ENCODE results near the gene TMIGD1. TPM values are rescaled to one million over a fixed set of nuclear protein-coding genes. Genes with fewer than 3 reads are reported as not detected.

TMIGD1 gene
- polyA plus RNA-seq, 1 donor (not counting 4 experiments of a cell fraction or from before 2014, with no cell fraction given): not detected

- FAIRE-seq: no peak
- Histone ChIP-seq H3K36me3 (ENCODE audit: control insufficient read depth in 2 of 2, extremely low read depth in 1 of 2, insufficient read depth in 2 of 2, low read length in 2 of 2) (no peaks in the 10 kb centered on the region), H4K20me1 (ENCODE audit: control insufficient read depth, extremely low read depth, insufficient read depth, low read length) (no peaks in the 10 kb centered on the region), H3K4me3 (ENCODE audit: control insufficient read depth in 2 of 3, extremely low read depth in 1 of 3, insufficient read depth in 2 of 3, low read depth in 1 of 3, low read length in 3 of 3) (no peak overlapping the region), H3K9me1 (ENCODE audit: control insufficient read depth, extremely low read depth, insufficient read depth, low read length) (no peaks in the 10 kb centered on the region), H3K27ac (ENCODE audit: control insufficient read depth, insufficient read depth, low read length) (peak overlapping the region; percentile 24), H3K27me3 (ENCODE audit: control insufficient read depth, extremely low read depth, insufficient read depth, low read length) (peaks cover 30% of the 10 kb centered on the region), H3K79me2 (ENCODE audit: control insufficient read depth, insufficient read depth, low read length) (no peaks in the 10 kb centered on the region), H2AFZ (ENCODE audit: control insufficient read depth, low read length) (no peak overlapping the region), H3K4me1 (ENCODE audit: control insufficient read depth, extremely low read depth, insufficient read depth, low read length) (peaks cover 16% of the 10 kb centered on the region), H3K9me3 (ENCODE audit: control insufficient read depth, low read depth, low read length) (no peaks in the 10 kb centered on the region), H3K4me2 (ENCODE audit: control insufficient read depth, extremely low read depth, insufficient read depth, low read depth, low read length) (peak overlapping the region; percentile 51), H3K9ac (ENCODE audit: control insufficient read depth, extremely low read depth, insufficient read depth, low read length) (no peak overlapping the region)
- no peak for DNase-seq (ENCODE audit: low read depth, low spot score)
- TF ChIP-seq CTCF (optimal IDR thresholded peaks at IDR 0.05 in 1 of 3, IDR thresholded peaks at IDR 0.05 in 1 of 3, conservative IDR thresholded peaks at IDR 0.05 in 1 of 3; ENCODE audit: extremely low read depth in 1 of 3, insufficient read depth in 2 of 3, low read length in 3 of 3): no peak
- no peak for TF ChIP-seq EZH2 (IDR thresholded peaks at IDR 0.05; ENCODE audit: low read length)
- dilution Hi-C loops (cut with MboI; ENCODE audit: extremely low pct_ligation_motif_present, low sequenced_read_pairs): loop anchor here (10.0 kb wide), 1 partner anchor 129 kb away; no protein-coding TSS in a partner anchor
Observed at GRCh38 chr17:30323262-30323894, 10.5 kb downstream of the TMIGD1 start.

- dilution Hi-C loops (cut with MboI; ENCODE audit: extremely low pct_ligation_motif_present, low sequenced_read_pairs): loop anchor here (10.0 kb wide), 1 partner anchor 127 kb away; no protein-coding TSS in a partner anchor
Observed at GRCh38 chr17:30321314-30321713, 12.5 kb downstream of the TMIGD1 start.

More at GRCh38 chr17:30321314-30321713, 12.5 kb downstream of the TMIGD1 start:
- H3K4me1 ChIP-seq (ENCODE audit: control insufficient read depth, extremely low read depth, insufficient read depth, low read length): peaks cover 16% of the 10 kb centered on the region
- H4K20me1 ChIP-seq (ENCODE audit: control insufficient read depth, extremely low read depth, insufficient read depth, low read length): no peaks in the 10 kb centered on the region
- no peaks in the 10 kb centered on the region for H3K9me1 ChIP-seq (ENCODE audit: control insufficient read depth, extremely low read depth, insufficient read depth, low read length)
- peaks cover 30% of the 10 kb centered on the region for H3K27me3 ChIP-seq (ENCODE audit: control insufficient read depth, extremely low read depth, insufficient read depth, low read length)
- H3K27ac ChIP-seq (ENCODE audit: control insufficient read depth, insufficient read depth, low read length): no peak overlapping the region
- H3K4me3 ChIP-seq (ENCODE audit: control insufficient read depth in 2 of 3, extremely low read depth in 1 of 3, insufficient read depth in 2 of 3, low read depth in 1 of 3, low read length in 3 of 3): no peak overlapping the region
- no peaks in the 10 kb centered on the region for H3K9me3 ChIP-seq (ENCODE audit: control insufficient read depth, low read depth, low read length)
- no peak overlapping the region for H3K9ac ChIP-seq (ENCODE audit: control insufficient read depth, extremely low read depth, insufficient read depth, low read length)
- DNase-seq (ENCODE audit: low read depth, low spot score) (no peak), FAIRE-seq (no peak)
- no peak overlapping the region for H2AFZ ChIP-seq (ENCODE audit: control insufficient read depth, low read length)
- no peak overlapping the region for H3K4me2 ChIP-seq (ENCODE audit: control insufficient read depth, extremely low read depth, insufficient read depth, low read depth, low read length)
- no peaks in the 10 kb centered on the region for H3K79me2 ChIP-seq (ENCODE audit: control insufficient read depth, insufficient read depth, low read length)
- no peaks in the 10 kb centered on the region for H3K36me3 ChIP-seq (ENCODE audit: control insufficient read depth in 2 of 2, extremely low read depth in 1 of 2, insufficient read depth in 2 of 2, low read length in 2 of 2)
- no peak for TF ChIP-seq EZH2 (IDR thresholded peaks at IDR 0.05; ENCODE audit: low read length)
- no peak for TF ChIP-seq CTCF (optimal IDR thresholded peaks at IDR 0.05 in 1 of 3, IDR thresholded peaks at IDR 0.05 in 1 of 3, conservative IDR thresholded peaks at IDR 0.05 in 1 of 3; ENCODE audit: extremely low read depth in 1 of 3, insufficient read depth in 2 of 3, low read length in 3 of 3)

All from keratinocyte (primary cell).